GM23248 (cell line): ENCODE results near the gene RFK.

Source experiments
- EZH2 ChIP-seq: fragments of 200-600 bp; sonication (generic); IDR thresholded peaks from 2 replicates; pipeline ENCODE4 v1.6.1; 2018; ENCODE audit warnings: antibody characterized with exemption, mild to moderate bottlenecking; ENCODE audit not compliant: insufficient read depth, poor library complexity, severe bottlenecking
- EZH2phosphoT487 ChIP-seq: fragments of 200-600 bp; sonication (generic); IDR thresholded peaks from 2 replicates; pipeline ENCODE4 v1.6.1; 2018; ENCODE audit warnings: antibody characterized with exemption, moderate library complexity, mild to moderate bottlenecking, low read depth; ENCODE audit not compliant: insufficient read depth

DNA sequence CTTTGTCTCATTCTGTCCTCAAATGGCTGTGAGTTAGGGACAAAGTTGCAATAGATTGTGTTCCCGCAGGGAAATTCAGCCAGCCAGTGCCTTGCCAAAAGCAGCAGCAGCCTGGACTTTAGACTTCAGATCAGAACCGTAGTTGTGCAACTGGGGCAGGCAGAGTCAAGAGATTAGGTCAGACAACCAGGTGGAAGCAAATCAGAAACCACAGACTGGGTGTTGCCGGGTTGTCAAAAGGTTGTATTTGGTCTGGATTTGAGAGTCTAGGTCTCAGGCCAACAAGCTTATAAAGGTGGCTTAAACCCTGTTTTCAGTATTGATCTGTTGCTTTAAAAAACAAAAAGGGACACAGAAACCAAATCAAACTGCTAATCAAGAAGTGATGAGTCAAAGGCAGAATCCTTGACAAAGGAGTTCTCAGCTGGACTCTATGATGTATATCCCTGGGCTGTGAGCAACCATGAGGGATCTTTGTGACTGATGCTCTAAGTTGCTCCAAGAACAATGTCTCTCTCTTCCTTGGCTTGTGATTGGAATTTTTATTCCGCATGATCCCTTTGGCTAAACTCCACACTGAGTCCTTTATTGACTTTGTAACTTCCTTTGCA, 20.9 kb downstream of the RFK start:
- no peak for TF ChIP-seq EZH2
- no peak for TF ChIP-seq EZH2phosphoT487
